ENCODE results near the gene SPOP. TPM values are rescaled to one million over a fixed set of nuclear protein-coding genes. Genes with fewer than 3 reads are reported as not detected.

SPOP gene
- total RNA-seq, 1 donor from 2014 or later: 60.3 TPM

DNA sequence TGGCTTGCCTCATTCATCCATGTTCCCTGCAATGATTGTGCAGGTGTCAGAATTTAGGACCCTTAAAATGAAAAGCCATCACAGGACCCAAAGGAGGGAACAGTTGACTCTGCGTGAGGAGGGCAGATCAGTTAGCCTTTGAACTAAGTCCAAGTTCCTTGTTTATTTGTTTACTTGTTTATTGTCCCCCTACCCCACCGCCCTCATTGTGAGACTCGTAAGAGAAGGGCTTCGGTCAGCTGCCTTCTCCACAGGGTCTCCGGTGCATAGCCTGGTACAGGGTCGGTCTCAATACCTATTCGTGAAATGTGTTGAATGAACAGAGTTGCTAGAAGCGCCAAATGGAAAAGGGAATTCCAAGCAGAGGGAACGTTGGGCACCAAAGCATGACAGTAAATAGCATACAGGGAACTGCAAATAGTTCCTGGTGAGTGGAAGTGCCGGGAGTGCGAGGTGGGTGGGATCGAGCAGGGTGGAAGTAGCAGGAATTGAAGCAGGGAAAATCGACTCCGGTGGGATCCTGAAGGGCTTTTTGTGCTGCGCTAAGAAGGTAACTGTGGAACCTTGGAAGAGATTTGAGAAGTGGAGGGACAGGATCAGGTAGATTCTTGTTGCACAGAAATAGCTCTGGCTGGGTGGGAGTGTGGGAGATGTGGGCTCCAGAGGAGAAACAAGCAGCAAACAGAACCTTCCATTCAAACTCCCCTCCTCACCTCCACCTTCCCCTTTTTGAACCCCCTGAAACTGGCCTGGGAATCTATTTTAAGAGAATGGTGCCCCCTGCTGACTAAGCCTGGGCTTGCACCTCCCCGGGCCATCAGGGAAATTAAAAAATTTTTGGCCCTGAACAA, 17.2 kb upstream of the SPOP start:
- Mint-ChIP-seq H3K4me3 (no peak overlapping the region), H3K9me3 (no peaks in the 10 kb centered on the region), H3K27me3 (ENCODE audit: low read depth) (peaks cover 18% of the 10 kb centered on the region), H3K27ac (ENCODE audit: unreplicated experiment) (no peak overlapping the region), H3K36me3 (ENCODE audit: low read depth) (no peaks in the 10 kb centered on the region), H3K4me1 (peaks cover 7% of the 10 kb centered on the region)
- peak; percentile 95 for TF ChIP-seq CTCF (conservative IDR thresholded peaks at IDR 0.05)
- DNase-seq (ENCODE audit: low read depth, low spot score): peak; percentile 70

- H3K4me3 Mint-ChIP-seq: no peak overlapping the region
- peaks cover 13% of the 10 kb centered on the region for H3K4me1 Mint-ChIP-seq
- no peaks in the 10 kb centered on the region for H3K9me3 Mint-ChIP-seq
- H3K36me3 Mint-ChIP-seq (ENCODE audit: low read depth): no peaks in the 10 kb centered on the region
- no peak overlapping the region for H3K27ac Mint-ChIP-seq (ENCODE audit: unreplicated experiment)
- no peak for TF ChIP-seq CTCF (conservative IDR thresholded peaks at IDR 0.05)
- peaks cover 18% of the 10 kb centered on the region for H3K27me3 Mint-ChIP-seq (ENCODE audit: low read depth)
- DNase-seq (ENCODE audit: low read depth, low spot score): no peak
Measured at GRCh38 chr17:49692751-49693150, 14.9 kb upstream of the SPOP start.

- H3K27ac Mint-ChIP-seq (ENCODE audit: unreplicated experiment): no peak overlapping the region
- no peaks in the 10 kb centered on the region for H3K36me3 Mint-ChIP-seq (ENCODE audit: low read depth)
Measured at GRCh38 chr17:49691677-49692191, 13.8 kb upstream of the SPOP start.

GRCh38 chr17:49691086-49691676, 13.3 kb upstream of the SPOP start:
- H3K4me1 Mint-ChIP-seq: peaks cover 13% of the 10 kb centered on the region
- H3K4me3 Mint-ChIP-seq: peak overlapping the region; percentile 31
- H3K9me3 Mint-ChIP-seq: no peaks in the 10 kb centered on the region
- H3K27ac Mint-ChIP-seq (ENCODE audit: unreplicated experiment): no peak overlapping the region
- peaks cover 15% of the 10 kb centered on the region for H3K27me3 Mint-ChIP-seq (ENCODE audit: low read depth)
- no peaks in the 10 kb centered on the region for H3K36me3 Mint-ChIP-seq (ENCODE audit: low read depth)
- TF ChIP-seq CTCF (conservative IDR thresholded peaks at IDR 0.05): no peak
- no peak for DNase-seq (ENCODE audit: low read depth, low spot score)

More at GRCh38 chr17:49691677-49692191, 13.8 kb upstream of the SPOP start:
- DNase-seq (ENCODE audit: low read depth, low spot score): no peak
- Mint-ChIP-seq H3K4me3 (no peak overlapping the region), H3K9me3 (no peaks in the 10 kb centered on the region), H3K4me1 (peaks cover 13% of the 10 kb centered on the region), H3K27me3 (ENCODE audit: low read depth) (peaks cover 18% of the 10 kb centered on the region)
- no peak for TF ChIP-seq CTCF (conservative IDR thresholded peaks at IDR 0.05)

DNA sequence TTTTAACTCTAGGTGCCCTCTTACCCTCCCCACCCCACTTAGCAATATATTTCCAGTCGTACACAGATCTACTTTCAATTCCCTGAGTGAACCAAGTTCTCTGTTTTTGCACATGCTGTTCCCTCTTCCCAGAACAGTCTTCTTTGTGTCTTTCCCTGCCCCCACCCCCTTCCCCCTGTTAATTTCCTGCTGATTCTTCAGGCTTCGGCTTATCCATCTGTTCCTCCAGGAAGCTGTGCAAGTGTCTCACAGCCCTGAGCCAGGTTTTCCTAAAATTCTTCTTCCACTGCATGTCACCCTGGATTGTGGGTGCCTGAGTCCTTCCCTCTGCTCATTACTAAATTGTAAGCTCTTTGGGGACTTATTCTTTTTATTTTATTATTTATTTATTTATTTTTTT, 12.4 kb upstream of the SPOP start:
- Mint-ChIP-seq H3K27ac (ENCODE audit: unreplicated experiment) (no peak overlapping the region), H3K36me3 (ENCODE audit: low read depth) (no peaks in the 10 kb centered on the region), H3K4me1 (peaks cover 13% of the 10 kb centered on the region), H3K27me3 (ENCODE audit: low read depth) (peaks cover 13% of the 10 kb centered on the region), H3K4me3 (no peak overlapping the region), H3K9me3 (no peaks in the 10 kb centered on the region)
- TF ChIP-seq CTCF (conservative IDR thresholded peaks at IDR 0.05): no peak
- DNase-seq (ENCODE audit: low read depth, low spot score): no peak
